HCT116 (cell line): ENCODE results near the gene PLBD2. TPM values are rescaled to one million over a fixed set of nuclear protein-coding genes. Genes with fewer than 3 reads are reported as not detected.

Experiments
- ATAC-seq: fragments of 200-7000 bp; cut with Tn5 transposase; 2 replicates; pipeline ENCODE4 v1.9.1; 2020; ENCODE audit warnings: mild to moderate bottlenecking, moderate library complexity
- BruUV-seq: library from RNA; stranded (reverse); fragments of 400-500 nt; replicated peaks from 2 replicates; lab custom pipeline; 2021; lab: Mats Ljungman, UMichigan
- CTCF ChIA-PET: fragments of 300-600 bp; sonication (Branson Sonifier 250); formaldehyde crosslinking; loops from one replicate; lab custom pipeline; 2021; ENCODE audit warnings: antibody characterized with exemption; lab: Charles Lee
- POLR2A ChIA-PET: fragments of 300-600, 350-600 bp; sonication (Branson Sonifier 250); formaldehyde crosslinking; loops from one replicate; lab custom pipeline; 2021; ENCODE audit warnings: antibody characterized with exemption; lab: Charles Lee
- RAD21 ChIA-PET, 2 experiments: fragments of 300-600 bp; sonication (Branson Sonifier 250); formaldehyde crosslinking; loops; one replicate each; lab custom pipeline; 2023; ENCODE audit warnings: low total read pairs in 2 of 2; ENCODE audit not compliant: uncharacterized antibody in 2 of 2, unreplicated experiment in 2 of 2, low non-redundant PET in 1 of 2; lab: Charles Lee
- DNase-seq: peaks from one replicate; pipeline ENCODE4 v3.0.0-alpha.2; 2010; ENCODE audit warnings: low read depth, low spot score
- H2AFZ ChIP-seq: fragments of 200-600 bp; shearing (Covaris generic), sonication (generic); 2 replicates; pipeline ENCODE4 v1.6.1; 2017; ENCODE audit warnings: low read depth, mixed run types, mixed read lengths, antibody characterized with exemption, low read length; ENCODE audit not compliant: poor library complexity, severe bottlenecking
- H3K27ac ChIP-seq: 2 replicates; pipeline ENCODE4 v1.5.1; 2012; ENCODE audit warnings: low read depth, low read length
- H3K27me3 ChIP-seq: fragments of 200-600 bp; sonication (generic); 2 replicates; pipeline ENCODE4 v1.6.1; 2016; ENCODE audit warnings: mixed run types, low read length, mixed read lengths; ENCODE audit not compliant: insufficient read depth
- H3K36me3 ChIP-seq, 2 experiments: fragments of 200-500 bp in 1 of 2; fragments of 200-600 bp in 1 of 2; sonication (Bioruptor generic) in 1 of 2; sonication (generic) in 1 of 2; 2 replicates each; pipeline versions ENCODE4 v1.5.1 to v1.6.1; 2014 to 2016; ENCODE audit warnings: low read length in 2 of 2, inconsistent platforms in 1 of 2, mixed read lengths in 1 of 2, mixed run types in 1 of 2; ENCODE audit not compliant: insufficient read depth in 2 of 2, control insufficient read depth in 1 of 2
- H3K4me1 ChIP-seq, 2 experiments: fragments of 200-600 bp in 1 of 2; sonication (generic) in 1 of 2; 2 replicates each; pipeline versions ENCODE4 v1.5.1 to v1.6.1; 2012 to 2017; ENCODE audit warnings: low read length in 2 of 2, inconsistent platforms in 1 of 2, mild to moderate bottlenecking in 1 of 2, mixed read lengths in 1 of 2, mixed run types in 1 of 2, moderate library complexity in 1 of 2; ENCODE audit not compliant: insufficient read depth in 2 of 2, control insufficient read depth in 1 of 2
- H3K4me2 ChIP-seq: fragments of 200-600 bp; sonication (generic); 2 replicates; pipeline ENCODE4 v1.6.1; 2017; ENCODE audit warnings: mixed run types, low read length, mixed read lengths
- H3K4me3 ChIP-seq, 2 experiments: fragments of 200-600 bp in 1 of 2; sonication (generic) in 1 of 2; replicated peaks in 1 of 2; 2 replicates each; pipeline ENCODE4 v1.5.1; 2011 to 2016; ENCODE audit warnings: low read length in 2 of 2, control low read depth in 1 of 2, low read depth in 1 of 2, mild to moderate bottlenecking in 1 of 2, mixed read lengths in 1 of 2, mixed run types in 1 of 2
- H3K79me2 ChIP-seq: fragments of 200-600 bp; sonication (generic); 2 replicates; pipeline ENCODE4 v1.6.1; 2017; ENCODE audit warnings: mild to moderate bottlenecking, mixed run types, low read length, moderate library complexity, mixed read lengths; ENCODE audit not compliant: insufficient read depth
- H3K9ac ChIP-seq: fragments of 200-600 bp; sonication (generic); 2 replicates; pipeline ENCODE4 v1.6.1; 2016; ENCODE audit warnings: low read length, mixed read lengths
- H3K9me2 ChIP-seq: fragments of 200-600 bp; sonication (generic), shearing (Covaris generic); 2 replicates; pipeline ENCODE4 v1.6.1; 2017; ENCODE audit warnings: mixed run types, mild to moderate bottlenecking, moderate library complexity; ENCODE audit not compliant: insufficient read depth
- H3K9me3 ChIP-seq, 2 experiments: fragments of 200-500 bp in 1 of 2; fragments of 200-600 bp in 1 of 2; sonication (Bioruptor generic) in 1 of 2; sonication (generic) in 1 of 2; 2 replicates each; pipeline ENCODE4 v1.6.1; 2014 to 2017; ENCODE audit warnings: low read length in 2 of 2, mixed read lengths in 2 of 2, inconsistent platforms in 1 of 2, low read depth in 1 of 2, mild to moderate bottlenecking in 1 of 2, mixed run types in 1 of 2, moderate library complexity in 1 of 2; ENCODE audit not compliant: control insufficient read depth in 1 of 2, insufficient read depth in 1 of 2
- H4K20me1 ChIP-seq: fragments of 200-600 bp; sonication (generic), shearing (Covaris generic); 2 replicates; pipeline ENCODE4 v1.6.1; 2017; ENCODE audit warnings: mixed run types, mild to moderate bottlenecking, moderate library complexity; ENCODE audit not compliant: insufficient read depth
- CTCF ChIP-seq, 3 experiments: fragments of 200-600 bp in 1 of 3; sonication (generic) in 1 of 3; IDR thresholded peaks in 2 of 3; conservative IDR thresholded peaks in 1 of 3; 2 replicates each; pipeline ENCODE4 v1.5.1; 2012 to 2017; ENCODE audit warnings: low read depth in 2 of 3, low read length in 2 of 3, antibody characterized with exemption in 1 of 3, borderline replicate concordance in 1 of 3, control low read depth in 1 of 3, mild to moderate bottlenecking in 1 of 3, mixed read lengths in 1 of 3, mixed run types in 1 of 3, moderate library complexity in 1 of 3; ENCODE audit not compliant: insufficient read depth in 1 of 3
- REST ChIP-seq: IDR thresholded peaks from 2 replicates; pipeline ENCODE4 v1.6.1; 2012; ENCODE audit warnings: low read depth
- intact Hi-C: fragments of 100-400 bp; cut with micrococcal nuclease; formaldehyde crosslinking; loops from 2 replicates; pipeline ENCODE4 v1.10.0; 2022
- total RNA-seq: library from RNA; stranded (reverse); gene quantifications from one replicate; pipeline ENCODE4 v1.2.1, GENCODE V29; 2021; ENCODE audit not compliant: unreplicated experiment

Gene PLBD2
- total RNA-seq, 1 experiment from 2014 or later: 45.0 TPM

GRCh38 chr12:113378291-113378690, 19.9 kb downstream of the PLBD2 start:
- DNase-seq: no peak
- RAD21 ChIA-PET: no interaction called here
- H3K27me3 ChIP-seq: no peaks in the 10 kb centered on the region
- no peaks in the 10 kb centered on the region for H3K4me1 ChIP-seq
- CTCF ChIA-PET: interaction anchor here (0.7 kb wide), 1 partner anchor 20 kb away, joined by 5 read pairs; the partner anchor contains the start of gene PLBD2
- intact Hi-C loops: no loop called here
- no peaks in the 10 kb centered on the region for H3K9me3 ChIP-seq
- no peak for ATAC-seq
- H3K27ac ChIP-seq: no peak overlapping the region
- no peak overlapping the region for H3K4me2 ChIP-seq
- peaks cover 8 to 16% of the 10 kb centered on the region in 2 experiments for H3K36me3 ChIP-seq
- H3K4me3 ChIP-seq: no peak overlapping the region
- no peaks in the 10 kb centered on the region for H4K20me1 ChIP-seq
- TF ChIP-seq CTCF (IDR thresholded peaks at IDR 0.05 in 2 of 3, conservative IDR thresholded peaks at IDR 0.05 in 1 of 3; ENCODE audit: borderline replicate concordance in 1 of 3, insufficient read depth in 1 of 3, low read depth in 2 of 3, low read length in 2 of 3) (peak in 2 of 3 experiments; percentile 5 to 19; a peak in 2 of 6 replicates), REST (no peak)
- TF ChIP-seq, all 23 proteins: peak for 1
- Histone ChIP-seq H2AFZ (no peak overlapping the region), H3K9ac (no peak overlapping the region), H3K79me2 (no peaks in the 10 kb centered on the region), H3K9me2 (no peaks in the 10 kb centered on the region)
- POLR2A ChIA-PET: no interaction called here
- no TSS peak for BruUV-seq
